DMS 273 (cell line): Measurements from ENCODE around the gene WASHC2C.
A peak's percentile ranks its signal among the peaks of the same experiment; 100 is the strongest.
"Not testable (repeated sequence)": the region's sequence is repeated elsewhere in the genome, so short reads cannot be mapped to it uniquely, and the experiment has no call there.

Experiments
- DNase-seq: peaks from one replicate; lab custom pipeline; 2025; ENCODE audit not compliant: unreplicated experiment; lab: John Stamatoyannopoulos, UW

WASHC2C gene

DNA sequence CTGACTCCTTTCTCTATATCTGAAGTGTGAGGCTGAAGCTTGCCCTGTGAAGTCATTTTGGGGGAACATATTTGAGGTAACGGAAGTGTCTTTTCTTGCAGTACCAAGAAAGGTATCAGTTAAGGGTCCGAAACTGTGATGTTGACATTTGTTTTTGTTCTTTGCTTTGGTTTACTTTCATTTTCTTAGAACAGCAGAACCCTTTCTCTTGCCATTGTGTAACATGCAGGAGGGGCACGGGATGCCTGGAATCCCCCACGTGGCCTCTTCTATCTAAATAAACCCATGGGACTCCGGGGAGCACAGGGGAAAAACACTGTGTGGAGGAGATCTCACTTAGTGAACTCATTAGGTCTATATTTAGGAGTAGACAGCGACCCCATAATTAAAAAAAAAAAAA, 34.6 kb downstream of the WASHC2C start:
- not testable (repeated sequence) for DNase-seq

DNA sequence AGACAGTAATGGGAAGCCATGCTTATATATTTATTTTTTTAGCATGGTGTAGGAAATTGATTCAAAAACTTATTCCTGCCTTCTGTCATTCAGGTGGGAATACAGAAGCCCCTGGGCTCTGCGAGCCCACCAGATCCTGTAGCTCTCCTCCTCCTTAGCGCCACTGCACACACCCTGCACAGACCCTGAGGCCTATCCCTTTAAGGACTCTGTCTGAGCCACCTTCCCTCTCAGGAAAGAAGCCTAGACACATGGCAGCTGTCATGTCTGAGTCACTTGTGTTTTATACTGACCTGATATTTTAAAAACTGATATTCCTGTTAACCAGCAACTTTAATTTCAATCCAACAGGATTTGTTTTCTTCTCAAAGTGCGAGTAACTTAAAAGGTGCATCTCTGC, 36.0 kb downstream of the WASHC2C start:
- not testable (repeated sequence) for DNase-seq

DNA sequence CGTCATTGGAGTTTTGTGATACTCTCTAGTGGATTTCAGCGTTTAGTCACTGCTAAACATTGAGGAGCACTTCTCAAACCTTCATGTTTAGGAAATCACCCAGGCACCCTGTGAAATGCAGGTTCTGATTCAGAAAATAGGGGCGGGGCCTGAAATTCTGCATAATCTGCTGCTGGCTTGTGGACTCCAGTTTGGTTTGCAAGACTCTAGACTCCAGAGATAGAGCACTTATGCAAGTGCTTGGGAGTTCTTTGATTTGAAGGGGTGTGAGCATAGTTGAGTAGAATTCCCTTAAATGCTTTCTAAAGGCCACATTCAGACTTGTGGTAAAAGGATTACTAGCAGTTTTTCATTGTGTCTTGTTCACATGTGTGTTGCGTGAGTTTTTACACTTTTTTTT, 41.3 kb downstream of the WASHC2C start:
- not testable (repeated sequence) for DNase-seq

DNA sequence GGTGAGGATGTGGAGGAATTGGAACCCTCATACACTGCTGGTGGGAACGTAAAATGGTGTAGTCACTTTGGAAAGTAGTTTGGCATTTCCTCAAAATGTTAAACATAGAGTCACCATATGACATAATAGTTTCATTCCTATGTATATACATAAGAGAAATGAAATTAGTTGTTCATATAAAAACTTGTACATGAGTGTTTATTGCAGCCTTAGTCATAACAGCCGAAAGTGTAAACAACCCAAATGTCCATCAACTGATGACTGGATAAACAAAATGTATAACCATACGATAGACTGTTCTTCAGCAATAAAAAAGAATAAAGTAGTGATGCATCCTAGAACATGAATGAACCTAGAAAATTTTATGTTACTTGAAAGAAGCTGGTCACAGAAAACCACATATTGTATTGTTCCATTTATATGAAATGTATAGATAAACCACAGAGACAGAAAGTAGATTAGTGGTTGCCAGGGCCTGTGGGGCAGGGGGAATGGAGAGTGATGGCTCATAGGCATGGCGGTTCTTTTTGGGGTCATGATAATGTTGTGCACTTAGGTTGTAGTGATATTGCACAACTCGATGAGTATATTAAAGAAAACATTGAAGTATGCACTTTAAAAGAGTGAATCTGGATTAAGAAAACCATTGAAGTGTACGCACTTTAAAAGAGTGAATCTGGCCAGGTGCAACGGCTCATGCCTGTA, 44.8 kb downstream of the WASHC2C start:
- DNase-seq: not testable (repeated sequence)

DNA sequence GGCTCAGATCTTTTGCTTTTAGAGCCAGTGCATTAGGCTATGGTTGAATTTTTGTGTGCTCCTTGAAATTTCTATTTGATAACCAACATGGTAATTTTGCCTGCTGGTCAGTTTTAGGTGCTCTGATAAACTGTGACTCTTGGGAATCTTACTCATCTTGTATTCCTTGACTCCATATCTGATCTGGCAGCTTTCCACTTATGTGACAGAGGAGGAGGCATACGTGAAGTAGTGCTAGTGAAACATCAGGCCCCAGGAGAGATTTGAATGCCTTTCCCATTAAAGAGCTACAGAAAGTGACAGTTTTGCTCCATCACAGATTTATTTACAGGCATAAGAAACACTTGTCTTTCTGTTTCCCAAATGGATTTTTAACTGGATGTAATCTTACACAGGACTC, 59.2 kb downstream of the WASHC2C start:
- DNase-seq: not testable (repeated sequence)

DNA sequence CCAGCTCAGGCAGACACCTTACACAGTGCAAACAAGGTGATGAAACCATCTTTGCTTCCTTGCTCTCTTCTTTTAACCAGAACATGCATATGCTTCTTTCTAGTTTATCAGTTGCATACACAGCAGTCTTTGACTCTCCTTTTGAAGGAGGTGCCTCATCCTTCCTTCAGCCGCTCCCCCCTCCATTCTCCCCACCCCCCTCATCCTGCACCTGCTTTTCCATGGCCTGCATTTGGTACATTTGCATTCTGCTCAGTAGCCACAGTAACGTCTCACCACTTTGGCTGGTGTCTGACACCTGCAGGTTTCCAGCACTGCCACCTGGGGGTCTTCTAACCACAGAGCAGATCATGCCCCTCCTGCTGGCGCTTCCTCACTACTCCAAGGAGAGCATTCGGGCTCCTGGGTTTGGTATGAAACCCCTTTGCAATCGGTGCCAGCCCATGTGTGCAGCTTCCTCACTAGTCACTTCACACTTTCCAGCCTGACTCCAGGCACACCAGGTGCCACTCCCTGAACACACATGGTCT, 60.2 kb downstream of the WASHC2C start:
- not testable (repeated sequence) for DNase-seq

DNA sequence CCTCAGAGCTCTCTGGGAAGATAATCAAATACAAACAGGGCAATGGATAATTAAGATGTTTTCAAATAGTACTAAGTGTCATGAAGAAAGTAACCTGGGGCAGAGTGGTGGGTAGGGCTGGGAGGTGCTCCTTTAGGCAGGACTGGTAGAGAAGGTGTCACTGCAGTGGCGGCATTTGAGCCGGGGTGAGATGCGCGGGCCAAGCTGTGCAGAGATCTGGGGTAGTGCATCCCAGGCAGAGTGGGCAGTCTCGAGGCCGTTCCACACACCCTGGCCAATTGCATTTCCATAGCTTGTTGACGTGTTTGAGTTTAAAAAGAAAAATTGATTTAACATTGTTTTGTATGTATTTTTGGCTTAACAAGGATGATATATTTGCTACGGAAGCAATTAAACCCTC, 62.9 kb downstream of the WASHC2C start:
- not testable (repeated sequence) for DNase-seq

DNA sequence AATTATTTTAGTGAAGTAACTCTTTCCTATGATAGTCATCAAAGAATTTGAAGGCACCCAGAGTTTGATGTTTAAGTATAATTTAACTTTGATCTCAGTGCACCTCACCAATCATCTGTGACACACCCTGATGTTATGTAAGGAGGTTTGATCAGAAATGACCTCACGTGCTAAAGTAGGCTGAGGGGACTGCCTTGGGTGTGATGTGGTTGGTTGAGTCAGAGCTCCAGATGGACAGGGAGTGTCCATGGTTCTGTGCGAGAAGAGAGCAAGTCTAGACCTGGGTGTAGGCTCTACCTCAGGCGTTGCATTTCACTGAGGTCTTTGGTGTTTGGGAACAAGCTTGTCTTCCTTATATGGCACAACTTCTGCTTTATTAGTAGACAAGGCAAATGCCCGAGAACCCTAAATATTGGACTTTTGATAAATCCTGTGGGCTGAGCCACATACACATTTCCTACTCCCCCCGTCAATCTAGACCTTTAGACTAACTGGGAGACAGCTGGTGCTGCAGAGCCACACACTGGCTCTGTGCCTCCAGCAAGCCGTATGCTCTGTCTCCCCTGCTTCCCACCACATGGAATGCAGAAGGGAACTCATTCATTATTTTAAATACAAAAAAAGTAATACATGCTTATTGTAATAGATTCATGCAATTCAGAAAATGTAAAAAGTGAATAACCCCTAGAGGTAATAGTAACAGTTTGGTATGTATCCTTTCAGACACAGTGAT, 63.8 kb downstream of the WASHC2C start:
- peak; percentile 76 for DNase-seq

DNA sequence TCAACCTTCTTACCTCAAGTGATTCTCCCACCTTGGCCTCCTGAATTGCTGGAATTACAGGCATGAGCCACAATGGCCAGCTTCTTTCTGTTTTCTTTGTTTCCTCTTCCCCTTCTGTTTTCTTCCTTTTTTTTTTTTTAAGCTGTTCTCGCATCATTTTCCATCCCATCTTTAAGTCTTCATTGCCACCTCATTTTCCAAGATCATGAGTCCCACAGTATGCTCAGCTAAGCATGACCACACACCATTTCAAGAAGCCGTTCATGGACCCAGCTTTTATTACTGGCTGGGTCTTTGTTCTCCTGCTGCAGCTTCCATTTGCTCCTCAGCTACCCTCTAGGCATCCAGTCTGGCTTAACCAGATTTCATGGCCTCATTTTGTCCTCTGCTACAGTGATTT, 67.7 kb downstream of the WASHC2C start:
- DNase-seq: not testable (repeated sequence)

DNA sequence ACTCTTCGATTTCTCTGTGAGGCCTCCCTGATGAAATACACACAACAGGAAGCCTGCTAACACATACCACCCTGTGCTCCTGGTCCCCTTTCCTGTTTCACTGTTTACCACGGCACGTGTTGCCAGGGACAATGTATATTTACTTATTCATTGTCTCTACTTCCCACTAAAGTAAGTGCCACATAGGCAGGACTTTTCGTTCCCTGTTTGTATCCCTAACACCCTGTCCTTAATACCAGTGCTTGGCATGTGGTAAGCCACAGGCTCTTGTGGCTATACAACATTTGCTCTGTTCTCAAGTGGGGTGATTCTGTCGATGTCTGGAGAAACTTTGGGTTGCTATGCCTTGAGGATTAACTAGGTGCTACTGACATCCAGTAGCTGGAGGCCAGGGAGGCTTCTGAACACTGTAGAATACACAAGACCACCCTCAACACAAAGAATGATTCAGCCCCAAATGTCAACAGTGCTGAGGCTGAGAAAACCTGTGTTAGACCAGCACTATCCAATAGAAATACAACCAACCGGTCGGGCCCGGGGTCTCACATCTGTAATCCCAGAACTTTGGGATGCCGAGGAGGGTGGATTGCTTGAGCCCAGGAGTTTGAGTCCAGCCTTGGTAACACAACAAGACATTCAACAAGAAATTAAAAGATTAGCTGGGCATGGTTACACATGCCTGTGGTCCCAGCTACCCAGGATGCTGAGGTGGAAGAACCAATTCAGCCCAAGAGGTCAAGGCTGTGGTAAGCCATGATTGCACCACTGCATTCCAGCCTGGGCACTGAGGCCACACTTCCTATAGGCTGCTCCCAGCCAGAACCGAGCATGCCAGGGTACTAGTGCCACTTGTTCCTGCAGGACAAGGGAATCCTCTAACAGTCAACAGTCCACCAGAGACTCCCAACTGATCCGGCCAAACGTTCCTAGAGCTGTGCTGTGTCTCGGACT, 76.3 kb downstream of the WASHC2C start:
- DNase-seq: not testable (repeated sequence)

DNA sequence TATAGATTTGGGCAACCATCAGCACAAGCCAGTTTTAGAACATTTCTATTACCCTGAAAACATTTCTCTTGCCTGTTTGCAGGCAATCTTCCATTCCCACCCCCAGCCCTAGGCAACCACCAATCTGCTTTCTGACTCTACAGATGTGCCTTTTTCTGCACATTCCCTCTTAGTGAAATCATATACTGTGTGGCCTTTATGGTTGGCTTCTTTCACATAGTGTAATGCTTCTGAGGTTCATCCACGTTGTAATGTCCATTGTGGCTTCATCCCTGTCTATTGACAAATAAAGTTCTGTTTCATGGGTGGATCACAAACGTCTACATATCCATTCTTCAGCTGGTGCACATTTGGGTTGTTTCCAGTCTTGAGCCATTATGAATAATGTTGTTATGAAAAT, 77.9 kb downstream of the WASHC2C start:
- DNase-seq: not testable (repeated sequence)

DNA sequence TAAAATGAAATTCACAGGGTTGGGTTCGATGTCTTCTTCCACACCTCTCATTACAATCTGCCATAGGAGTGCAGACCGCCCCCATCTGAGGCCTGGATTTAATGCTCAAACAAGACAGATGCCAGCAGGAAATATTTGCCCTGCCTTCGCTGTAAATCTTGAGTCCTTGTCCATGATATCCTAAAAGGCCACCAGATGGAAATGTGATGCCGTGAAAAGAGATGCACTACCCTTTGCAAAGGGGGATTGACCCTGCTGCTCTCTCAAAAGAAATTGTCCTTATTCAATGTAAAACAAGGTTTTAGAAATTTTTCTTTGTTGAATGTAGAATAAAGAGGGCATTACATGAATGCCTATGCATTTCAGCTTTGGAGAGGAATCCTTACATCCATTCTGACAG, 82.8 kb downstream of the WASHC2C start:
- peak; percentile 67 for DNase-seq

DNA sequence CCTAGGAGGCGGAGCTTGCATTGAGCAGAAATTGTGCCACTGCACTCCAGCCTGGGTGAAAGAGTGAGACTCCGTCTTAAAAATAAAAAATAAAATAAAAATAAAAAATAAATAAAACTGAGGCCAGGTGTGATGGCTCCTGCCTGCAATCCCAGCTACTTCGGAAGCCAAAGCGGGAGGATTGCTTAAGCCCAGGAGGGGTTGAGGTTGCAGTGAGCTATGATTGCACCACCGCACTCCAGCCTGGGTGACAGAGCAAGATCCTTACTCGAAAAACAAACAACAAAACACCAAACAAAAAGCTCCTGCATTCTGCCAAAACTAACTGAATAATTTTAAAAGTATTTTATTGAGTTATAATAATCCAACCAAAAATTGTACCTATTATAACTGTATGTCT, 84.0 kb downstream of the WASHC2C start:
- no peak for DNase-seq

DNA sequence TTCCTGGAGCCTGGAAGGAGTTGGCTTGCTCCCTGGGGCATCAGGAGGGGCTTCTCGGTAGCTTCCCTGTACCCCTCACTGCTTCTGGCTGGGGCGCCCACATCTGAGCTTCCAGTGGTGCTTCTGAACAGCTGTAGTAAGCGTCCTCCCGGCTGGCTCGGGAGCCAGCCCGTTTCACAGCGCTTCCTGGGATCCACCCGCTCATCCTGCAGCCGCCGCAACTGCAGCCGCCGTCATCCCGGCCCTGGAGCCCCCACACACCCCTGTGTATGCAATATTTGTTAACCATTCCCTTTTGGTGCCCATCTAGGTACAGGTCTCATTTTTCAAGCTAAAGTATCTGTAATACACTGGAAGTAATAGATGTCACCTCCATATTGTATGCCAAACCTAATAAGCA, 85.9 kb downstream of the WASHC2C start:
- not testable (repeated sequence) for DNase-seq

DNA sequence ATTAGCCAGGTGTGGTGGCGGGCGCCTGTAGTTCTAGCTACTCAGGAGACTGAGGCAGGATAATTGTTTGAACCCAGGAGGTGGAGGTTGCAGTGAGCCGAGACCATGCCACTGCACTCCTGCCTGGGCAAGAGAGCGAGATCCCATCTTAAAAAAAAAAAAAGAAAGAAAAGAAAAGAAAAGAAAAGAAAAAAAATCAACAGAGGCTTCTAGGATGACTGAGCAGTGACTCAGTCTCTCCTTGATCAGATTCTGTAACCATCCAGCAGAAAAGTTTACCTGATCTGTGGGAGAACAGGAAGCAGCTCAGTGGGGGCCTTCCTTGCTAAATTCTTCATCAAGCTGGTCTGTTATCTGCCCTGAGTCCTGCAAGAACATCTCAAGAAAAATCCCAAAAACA, 87.1 kb downstream of the WASHC2C start:
- DNase-seq: not testable (repeated sequence)

DNA sequence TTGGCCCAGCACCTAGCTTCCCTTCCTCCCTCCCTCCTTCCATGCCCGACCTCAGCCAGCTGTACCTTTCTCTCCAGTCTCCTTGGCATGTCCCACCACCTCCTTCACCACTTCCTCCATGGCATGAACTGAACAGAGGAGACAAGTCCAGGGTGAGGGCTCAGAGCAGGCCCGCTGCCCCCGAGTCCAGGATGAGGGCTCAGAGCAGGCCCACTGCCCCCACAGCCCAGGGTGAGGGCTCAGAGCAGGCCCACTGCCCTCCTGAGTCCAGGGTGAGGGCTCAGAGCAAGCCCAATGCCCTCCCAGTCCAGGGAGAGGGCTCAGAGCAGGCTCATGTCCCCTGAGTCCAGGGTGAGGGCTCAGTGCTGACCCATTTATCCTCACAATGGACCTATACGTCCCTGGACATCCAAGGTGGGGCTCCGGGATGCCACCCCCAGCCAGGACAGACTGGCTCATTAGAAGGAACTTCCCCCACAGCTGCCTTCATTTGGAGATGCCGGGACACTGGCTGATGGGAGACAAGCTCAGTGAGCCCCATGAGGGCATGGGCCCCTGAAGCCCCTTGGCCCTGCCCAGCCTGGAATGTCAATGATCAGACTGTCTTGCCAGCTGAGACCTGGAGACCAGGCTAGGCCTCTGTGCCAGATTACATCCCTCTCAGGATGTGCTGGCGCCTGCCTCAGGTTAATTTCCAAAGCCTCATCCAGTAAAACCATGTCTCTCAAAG, 90.2 kb downstream of the WASHC2C start:
- DNase-seq: no peak

DNA sequence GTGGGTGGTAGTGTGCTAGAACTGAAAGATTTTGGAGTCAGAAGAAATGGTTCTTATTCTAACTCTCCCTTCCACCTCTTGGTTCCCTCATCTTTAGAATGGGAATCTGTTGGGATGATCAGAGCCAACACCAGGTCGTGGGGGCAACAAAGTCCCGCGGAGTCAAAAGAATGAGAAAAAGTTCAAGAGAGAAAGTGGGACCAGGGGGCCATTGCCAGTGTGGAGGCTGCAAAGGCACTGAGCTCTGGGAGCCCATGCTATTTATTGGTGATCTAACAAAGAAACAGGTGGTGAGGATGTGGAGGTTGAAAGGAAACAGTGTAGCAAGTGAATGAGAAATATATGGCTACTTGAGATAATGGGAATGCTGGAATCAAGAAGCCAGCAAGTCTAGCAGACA, 90.8 kb downstream of the WASHC2C start:
- no peak for DNase-seq

DNA sequence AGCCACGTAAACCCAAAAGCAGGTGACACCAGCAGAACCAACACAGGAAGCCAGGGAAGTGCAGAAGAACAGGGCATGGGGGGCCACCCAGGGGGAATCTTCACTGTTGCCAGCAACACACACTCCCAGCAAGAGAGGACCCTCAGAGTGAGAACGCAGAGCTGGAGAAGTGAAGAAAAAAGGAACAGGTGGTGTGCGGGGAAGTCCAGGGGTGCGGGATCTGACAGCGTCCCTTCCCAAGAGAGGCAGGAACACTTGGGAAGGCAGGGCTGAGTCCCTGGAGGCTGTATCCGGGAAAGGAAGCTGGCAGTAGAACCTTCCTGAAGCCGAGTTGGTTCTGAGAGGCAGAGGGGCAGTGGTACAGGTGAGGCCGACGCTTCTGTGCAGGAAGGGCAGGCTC, 92.5 kb downstream of the WASHC2C start:
- DNase-seq: no peak

DNA sequence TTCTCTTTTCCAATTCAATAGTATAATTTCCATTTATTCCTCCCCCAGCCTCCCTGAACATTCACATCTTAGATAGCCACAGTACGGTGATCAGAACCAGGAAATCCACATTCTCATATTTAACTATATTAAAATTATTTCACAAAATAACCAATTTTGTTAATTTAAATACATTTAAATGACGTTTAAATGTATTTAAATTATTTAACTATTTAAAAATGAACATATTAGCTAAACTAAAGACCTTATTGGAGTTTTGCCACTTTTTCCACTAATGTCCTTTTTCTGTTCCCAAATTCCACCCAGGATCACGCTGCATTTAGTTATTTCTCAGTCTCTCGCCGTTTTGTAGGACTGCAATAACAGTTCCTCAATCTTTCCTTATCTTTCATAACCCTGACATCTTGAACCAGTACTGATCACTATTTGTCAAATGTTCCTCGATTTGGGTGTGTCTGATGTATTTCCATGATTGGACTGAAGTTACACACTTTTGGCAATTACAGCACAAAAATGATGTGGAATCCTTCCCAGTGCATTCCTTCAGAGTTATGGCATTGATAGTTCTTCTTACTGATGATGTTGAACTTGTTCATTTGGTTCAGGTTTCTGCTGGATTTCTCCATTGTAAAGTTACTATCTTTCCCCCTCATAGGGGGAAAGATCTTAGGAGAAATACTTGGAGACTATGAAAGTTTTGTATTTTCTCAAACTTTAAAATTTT, 93.2 kb downstream of the WASHC2C start:
- not testable (repeated sequence) for DNase-seq

DNA sequence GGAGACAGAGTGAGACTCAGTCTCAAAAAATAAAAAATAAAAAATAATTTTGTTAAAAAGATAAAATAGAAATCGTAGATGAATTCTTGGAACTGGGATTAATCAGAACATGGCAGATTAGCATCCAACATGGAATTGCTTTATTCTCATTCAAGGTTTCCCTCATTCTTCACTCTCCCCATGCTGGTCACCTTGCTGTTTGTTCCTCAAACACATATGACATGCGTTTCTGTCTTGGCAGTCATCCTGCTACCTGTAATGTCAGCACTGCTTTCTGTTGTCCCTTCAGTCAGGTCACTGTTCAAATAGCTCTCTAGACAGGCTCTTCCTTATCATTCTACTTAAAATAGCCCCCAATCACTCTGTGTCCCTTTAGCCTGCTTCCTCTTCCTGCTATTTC, 95.9 kb downstream of the WASHC2C start:
- not testable (repeated sequence) for DNase-seq
